SH-SY5Y (cell line): ENCODE measurements around the gene DUS2.

ENCODE experiments used
- GATA2 ChIP-seq: IDR thresholded peaks from 2 replicates; pipeline ENCODE4 v1.6.1; 2011; ENCODE audit warnings: mild to moderate bottlenecking, low read depth, low read length
- GATA3 ChIP-seq: IDR thresholded peaks from 2 replicates; pipeline ENCODE4 v1.6.1; 2011; ENCODE audit warnings: low read depth, mild to moderate bottlenecking, low read length, moderate library complexity

Gene DUS2

DNA sequence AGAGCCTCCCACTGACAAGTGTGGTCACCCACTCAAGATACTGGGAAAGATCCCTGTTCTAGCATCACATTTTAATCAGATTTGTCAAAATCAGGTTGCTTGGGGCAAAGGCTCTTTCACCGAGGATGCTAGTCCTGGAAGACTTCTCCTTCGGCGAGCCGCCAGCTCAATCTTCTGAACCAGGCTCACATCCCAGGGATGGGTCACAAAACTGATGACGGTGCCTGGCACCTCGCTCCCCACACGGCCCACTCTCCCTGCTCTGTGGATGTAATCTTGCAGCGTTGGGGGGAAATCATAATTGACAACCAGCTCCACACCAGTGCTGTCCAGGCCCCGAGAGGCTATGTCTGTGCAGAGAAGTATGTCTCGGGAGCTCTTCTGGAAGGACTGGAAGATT is 1.6 kb upstream of the DUS2 start:
- TF ChIP-seq GATA2 = no peak
- no peak for TF ChIP-seq GATA3

DNA sequence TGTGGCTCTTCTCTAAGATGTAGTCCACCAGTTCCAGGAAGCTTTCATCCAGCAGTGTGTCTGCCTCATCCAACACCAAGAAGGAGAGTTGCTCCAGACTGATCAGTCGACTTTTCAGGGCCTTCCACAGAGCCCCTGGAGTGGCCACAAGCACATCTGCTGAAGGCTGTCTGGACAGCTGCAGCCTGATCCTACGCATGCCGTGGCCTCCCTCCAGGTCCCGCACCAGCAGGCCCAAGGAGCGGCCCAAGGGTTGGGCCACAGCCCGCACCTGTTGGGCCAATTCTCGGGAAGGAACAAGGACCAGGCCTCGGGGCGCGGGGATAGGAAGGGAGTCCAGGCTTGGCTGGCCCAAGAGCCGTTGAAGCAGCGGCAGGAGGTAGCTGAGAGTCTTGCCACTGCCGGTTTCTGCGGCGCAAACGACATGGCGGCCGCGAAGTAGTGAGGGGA is 781 bp upstream of the DUS2 start:
- TF ChIP-seq GATA3 (no peak), GATA2 (no peak)

DNA sequence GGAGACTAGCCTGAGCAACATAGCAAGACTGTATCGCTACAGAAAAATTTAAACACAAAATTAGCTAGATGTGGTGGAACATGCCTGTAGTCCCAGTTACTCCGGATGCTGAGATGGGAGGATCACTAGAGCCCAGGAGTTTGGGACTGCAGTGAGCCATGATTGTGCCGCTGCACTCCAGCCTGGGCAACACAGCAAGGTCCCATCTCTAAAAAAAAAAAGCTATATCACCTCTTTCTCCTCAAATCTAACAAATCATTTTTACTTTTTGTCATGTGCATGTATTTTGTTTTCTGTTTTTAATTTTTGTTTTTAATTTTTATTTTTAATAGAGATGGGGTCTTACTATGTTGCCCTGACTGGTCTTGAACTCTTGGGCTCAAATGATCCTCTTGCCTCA is 5.9 kb downstream of the DUS2 start:
- TF ChIP-seq GATA2 (no peak), GATA3 (no peak)

DNA sequence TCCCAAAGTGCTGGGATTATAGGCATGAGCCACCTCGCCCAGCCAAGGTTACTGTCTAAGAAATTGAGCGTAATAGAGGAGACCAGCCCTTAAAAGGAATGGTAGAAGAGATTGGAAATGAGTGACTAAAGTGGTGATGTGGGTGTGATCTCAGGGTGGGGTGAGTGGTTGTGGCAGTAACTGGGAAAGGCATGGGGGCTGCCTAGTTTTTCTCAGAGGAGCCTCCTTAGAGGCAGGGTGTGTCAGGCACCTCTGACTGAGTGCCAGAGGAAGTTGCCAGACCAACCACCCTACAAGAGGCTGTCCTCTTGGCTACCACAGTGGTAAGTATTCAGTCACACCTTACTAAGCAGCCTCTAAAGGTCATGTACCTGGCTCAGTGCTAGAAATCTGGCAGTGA is 8.9 kb downstream of the DUS2 start:
- TF ChIP-seq GATA2 (no peak), GATA3 (no peak)

DNA sequence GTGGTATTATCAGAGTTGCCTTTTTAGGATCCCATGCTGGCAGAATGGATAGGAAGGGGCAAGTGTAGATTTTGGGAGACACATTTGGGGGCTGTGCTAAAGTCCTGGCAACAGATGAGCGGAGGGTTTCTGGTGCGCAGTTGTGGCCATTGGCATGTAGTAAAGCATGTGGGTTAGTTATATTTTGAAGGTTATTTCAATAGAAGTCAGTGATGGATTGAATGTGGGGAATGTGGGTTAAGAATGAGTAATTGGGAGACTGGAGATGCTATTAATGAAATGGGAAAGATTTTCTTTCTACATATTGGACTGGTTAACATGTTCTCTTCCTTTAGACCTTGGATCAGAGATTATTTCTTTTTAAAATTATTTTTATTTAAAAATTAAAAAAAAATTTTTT is 10.0 kb downstream of the DUS2 start:
- no peak for TF ChIP-seq GATA3
- no peak for TF ChIP-seq GATA2

DNA sequence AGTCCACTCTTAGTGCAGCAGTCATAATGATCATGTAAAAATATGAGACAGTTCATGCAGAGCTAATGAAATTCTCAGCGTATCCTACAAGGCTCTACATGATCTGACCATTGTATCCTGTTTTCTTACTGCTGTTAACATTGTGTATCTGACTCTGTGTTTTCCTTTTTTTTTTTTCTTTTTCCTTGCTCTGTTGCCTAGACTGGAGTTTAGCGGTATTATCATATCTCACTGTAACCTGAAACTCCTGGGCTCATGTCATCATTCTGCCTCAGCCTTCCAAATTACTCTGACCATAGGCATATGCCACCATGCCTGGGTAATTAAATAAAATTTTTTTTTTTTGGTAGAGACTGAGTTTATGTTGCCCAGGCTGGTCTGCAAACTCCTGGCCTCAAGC is 12.1 kb downstream of the DUS2 start:
- TF ChIP-seq GATA3 (no peak), GATA2 (no peak)

DNA sequence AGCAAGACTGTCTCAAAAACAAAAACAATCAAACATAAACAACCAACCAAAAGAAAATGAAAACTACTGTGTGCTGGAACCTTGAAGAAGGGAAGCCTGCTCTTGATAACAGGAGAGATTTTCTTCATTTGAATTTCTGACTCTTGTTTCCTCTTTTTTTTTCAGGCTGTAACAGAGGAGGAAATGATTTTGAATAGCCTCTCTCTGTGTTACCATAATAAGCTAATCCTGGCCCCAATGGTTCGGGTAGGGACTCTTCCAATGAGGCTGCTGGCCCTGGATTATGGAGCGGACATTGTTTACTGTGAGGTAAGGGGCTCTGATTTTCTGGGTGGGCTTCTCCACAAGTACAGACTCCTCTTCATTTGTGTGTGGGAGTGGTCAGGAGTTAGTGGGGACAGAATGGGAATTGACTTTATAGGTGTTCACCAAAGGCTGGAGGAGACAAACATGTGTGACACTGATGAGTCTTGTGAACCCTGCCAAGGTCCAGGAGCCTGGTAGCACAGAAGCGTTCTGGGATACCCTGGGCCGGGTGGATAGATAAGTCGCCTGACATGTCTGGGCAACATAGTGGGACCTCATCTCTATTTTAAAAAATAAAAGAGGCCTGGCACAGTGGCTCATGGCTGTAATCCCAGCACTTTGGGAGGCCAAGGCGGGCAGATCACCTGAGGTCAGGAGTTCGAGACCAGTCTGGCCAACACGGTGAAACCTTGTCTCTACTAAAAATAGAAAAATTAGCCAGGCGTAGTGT is 14.9 kb downstream of the DUS2 start:
- TF ChIP-seq GATA3 (no peak), GATA2 (no peak)

DNA sequence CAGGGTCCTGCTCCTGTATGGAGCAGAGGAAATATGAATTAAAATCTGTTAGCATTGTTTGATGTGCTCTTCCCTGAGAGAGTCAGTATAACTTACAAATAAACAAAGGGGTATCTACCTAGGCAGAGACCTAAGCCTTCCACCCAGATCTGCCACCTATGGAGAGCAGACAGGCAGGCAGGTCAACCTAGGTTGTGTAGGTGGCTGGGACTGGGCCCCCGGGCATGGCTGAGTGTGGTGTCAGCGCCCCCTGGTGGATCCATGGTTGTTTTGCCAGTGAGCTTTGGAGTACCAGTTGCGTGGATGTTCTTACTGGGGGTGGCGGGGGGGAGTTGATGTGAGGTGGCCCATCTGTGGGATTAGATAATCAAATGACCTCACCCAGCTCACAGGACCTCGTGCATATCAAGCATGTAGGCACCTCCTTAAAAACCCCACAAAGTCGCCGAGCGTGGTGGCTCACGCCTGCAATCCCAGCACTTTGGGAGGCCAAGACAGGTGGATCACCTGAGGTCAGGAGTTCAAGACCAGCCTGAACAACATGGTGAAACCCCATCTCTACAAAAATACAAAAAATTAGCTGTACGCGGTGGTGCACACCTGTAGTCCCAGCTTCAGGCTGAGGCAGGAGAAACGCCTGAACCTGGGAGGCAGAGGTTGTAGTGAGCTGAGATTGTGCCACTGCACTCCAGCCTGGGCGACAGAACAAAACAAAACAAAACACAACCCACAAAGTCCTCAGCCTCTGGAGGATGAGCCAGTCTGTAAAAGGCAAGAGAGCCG is 17.6 kb downstream of the DUS2 start:
- no peak for TF ChIP-seq GATA3

DNA sequence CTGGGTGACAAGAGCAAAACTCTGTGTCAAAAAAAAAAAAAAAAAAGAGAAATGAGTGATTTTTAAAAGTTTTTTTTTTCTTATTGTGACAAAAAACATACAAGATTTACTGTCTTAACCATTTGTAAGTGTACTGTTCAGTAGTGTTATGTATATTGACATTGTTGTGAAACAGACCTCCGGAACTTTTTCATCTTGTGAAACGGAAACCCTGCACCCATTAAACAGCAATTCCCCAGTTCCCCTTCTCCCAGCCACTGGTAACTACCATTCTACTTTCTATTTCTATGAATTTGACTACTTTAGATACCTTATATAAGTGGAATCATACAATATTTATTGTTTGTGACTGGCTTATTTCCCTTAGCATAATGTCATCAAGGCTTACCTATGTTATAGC is 18.7 kb downstream of the DUS2 start:
- TF ChIP-seq GATA3 (no peak), GATA2 (no peak)

DNA sequence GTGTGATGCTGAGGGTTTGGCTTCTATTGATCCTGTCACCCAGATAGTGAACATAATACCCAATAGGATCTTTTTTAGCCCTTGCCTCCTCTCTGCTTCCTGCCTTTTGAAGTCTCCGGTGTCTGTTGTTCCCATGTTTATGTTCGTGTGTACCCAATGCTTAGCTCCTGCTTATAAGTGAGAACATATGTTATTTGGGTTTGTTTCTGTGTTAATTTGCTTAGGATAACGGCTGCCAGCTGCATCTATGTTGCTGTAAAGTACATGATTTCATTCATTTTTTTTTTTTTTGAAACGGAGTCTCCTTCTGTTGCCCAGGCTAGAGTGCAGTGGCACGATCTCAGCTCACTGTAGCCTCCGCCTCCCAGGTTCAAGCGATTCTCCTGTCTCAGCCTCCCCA is 23.0 kb downstream of the DUS2 start:
- TF ChIP-seq GATA3 (no peak), GATA2 (no peak)

DNA sequence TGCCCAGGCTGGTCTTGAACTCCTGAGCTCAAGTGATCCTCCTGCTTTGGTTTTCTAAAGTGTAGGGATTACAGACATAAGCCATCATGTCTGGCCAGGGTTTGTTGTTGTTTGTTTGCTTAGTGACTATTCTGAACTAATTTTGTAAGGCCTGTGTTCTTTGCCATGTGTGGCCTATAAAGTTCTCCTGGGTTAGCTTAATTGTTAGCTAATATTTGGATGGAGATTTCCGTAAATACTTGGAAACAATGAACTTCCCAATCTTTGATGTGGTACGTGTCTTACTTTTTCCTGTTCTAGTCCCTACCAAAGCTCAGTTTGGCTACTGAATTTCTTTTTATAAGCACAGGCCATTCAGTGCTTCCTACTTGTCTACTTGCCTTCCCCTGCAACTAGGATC is 24.9 kb downstream of the DUS2 start:
- TF ChIP-seq GATA2 (no peak), GATA3 (no peak)

DNA sequence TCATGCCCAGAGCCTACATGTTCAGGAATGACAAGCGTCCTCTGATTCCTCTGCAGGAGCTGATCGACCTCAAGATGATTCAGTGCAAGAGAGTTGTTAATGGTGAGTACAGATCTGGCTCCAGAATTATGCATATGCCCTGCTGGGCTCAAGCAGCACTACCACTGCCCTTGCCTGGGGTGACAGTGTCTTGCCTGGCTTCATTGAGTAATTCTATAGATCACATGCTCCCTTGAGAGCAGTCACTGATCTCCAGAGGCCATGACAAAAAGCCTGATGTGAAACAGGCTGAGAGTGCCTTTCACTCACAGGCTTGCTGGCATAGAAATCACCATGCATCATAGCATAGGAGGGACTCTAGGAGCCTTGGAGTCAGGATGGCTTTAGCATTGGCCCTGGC is 26.4 kb downstream of the DUS2 start:
- TF ChIP-seq GATA2 = no peak
- TF ChIP-seq GATA3 = no peak

DNA sequence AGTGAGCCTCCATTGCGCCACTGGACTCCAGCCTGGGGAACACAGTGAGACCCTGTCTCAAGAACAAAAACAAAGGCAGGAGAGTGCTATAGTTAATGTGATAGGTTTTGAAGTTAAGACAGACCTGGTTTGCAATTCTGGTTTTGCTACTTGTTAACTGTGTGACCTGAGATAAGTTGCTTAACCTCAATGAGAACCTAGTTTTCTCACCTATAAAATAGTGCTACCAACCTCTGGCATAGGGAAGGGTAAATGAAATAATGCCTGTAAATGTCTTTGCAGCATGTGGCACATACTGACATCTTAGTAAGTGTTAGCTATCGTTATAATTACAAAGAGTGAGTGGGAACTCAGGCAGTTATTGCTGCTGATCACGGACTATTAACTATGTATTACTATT is 32.3 kb downstream of the DUS2 start:
- TF ChIP-seq GATA3 (no peak), GATA2 (no peak)

DNA sequence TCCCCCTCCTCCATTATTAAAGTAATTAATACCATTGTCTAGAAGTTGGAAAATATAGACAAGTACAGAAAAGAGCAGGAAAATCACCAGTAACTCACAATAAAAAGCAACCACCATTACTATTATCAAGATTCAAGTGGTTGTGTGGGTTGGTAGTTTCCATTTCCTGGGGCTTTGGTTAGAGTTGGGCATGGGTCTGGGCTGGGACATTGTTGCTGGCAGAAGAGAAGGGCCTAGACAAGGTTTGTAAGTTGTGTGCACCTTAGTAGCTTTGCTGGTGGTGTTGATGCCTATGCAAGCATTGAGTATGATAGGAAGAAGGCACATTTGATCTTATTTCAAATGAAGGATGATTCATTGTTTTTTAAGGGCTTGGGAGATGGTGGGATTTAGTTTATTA is 36.7 kb downstream of the DUS2 start:
- TF ChIP-seq GATA2 (no peak), GATA3 (no peak)

DNA sequence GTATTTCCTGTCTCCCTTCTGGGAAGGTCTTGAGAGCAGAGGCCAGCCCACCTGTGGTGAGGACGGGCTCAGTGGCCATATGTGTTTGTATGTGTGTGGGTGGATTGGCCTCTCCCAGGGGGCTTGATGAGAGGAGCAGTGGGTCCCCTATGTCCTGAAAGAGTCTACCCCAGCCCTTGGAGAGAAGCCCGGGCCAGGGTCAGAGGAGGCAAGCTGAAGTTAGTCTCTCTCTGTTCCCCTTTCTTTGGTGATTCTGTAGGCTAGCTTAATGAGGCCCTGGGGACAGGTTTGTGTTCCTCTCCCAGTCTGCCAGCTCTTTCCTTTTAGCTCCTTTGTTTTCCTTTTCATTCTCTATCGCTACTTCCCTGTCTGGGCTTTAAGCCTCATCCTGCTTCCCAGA is 38.3 kb downstream of the DUS2 start:
- TF ChIP-seq GATA3 (no peak), GATA2 (no peak)

DNA sequence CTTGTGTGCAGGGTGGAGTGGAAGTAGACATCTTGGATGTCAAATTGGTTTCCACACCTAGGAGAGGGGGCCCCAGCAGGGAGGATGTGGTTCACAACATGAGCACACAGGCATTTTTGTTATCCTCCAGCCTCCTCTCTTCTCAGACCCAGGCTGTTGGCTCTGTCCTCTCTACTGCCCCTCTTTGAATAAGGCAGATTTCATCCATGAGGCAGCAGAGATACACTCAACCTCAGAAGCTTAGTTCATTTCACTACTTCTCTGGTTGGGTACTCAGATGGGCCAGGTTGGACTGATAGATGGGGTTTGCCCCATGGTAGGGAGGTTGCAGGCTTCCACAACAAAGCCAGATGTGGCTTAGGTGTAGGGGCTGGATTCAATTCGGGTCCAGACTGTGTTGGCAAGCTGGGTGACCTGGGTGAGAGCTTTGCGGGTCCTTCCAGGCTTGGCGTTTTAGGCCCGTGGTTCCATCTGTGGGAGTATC is 39.9 kb downstream of the DUS2 start:
- TF ChIP-seq GATA3 (no peak), GATA2 (no peak)
